ENCODE measurements around the gene NKD2.
A peak's percentile ranks its signal among the peaks of the same experiment; 100 is the strongest.
"Not testable (repeated sequence)": the region's sequence is repeated elsewhere in the genome, so short reads cannot be mapped to it uniquely, and the experiment has no call there.

NKD2 gene

DNA sequence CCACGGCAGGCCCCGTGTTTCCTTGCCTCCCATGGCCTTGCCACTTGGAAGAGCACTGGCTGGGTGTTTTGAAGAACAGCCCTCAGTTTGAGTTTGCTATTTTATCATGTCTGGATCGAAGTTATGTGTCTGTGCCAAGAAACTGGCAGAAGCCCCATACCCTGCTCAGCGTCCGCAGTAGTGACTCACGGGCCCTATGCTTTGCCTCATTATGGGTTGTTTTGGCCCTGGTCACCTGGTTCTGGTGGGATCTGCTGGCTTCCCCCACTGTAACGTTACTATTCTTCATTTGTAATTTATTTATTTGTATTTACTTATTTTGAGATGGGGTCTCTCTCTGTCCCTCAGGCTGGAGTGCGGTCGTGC, 42.3 kb upstream of the NKD2 start:
- Histone ChIP-seq H3K4me3 (IDR thresholded peaks at IDR 0.05; ENCODE audit: insufficient read depth, low read depth, low read length) (no peak overlapping the region), H3K27me3 (ENCODE audit: insufficient read depth, low read depth) (no peaks in the 10 kb centered on the region), H4K20me1 (ENCODE audit: insufficient read depth) (no peaks in the 10 kb centered on the region), H3K4me1 (ENCODE audit: low read depth, poor library complexity, severe bottlenecking) (peaks cover 43% of the 10 kb centered on the region), H3K36me3 (ENCODE audit: insufficient read depth) (no peaks in the 10 kb centered on the region), H3K27ac (peak overlapping the region; percentile 1; the same call in 1 of the 2 replicates), H2AFZ (ENCODE audit: low read depth) (no peak overlapping the region), H3K9ac (no peak overlapping the region), H3K79me2 (ENCODE audit: insufficient read depth, low read depth) (no peaks in the 10 kb centered on the region; the same call in 1 of the 2 replicates), H3K4me2 (no peak overlapping the region)
- TF ChIP-seq, protein P1, sequence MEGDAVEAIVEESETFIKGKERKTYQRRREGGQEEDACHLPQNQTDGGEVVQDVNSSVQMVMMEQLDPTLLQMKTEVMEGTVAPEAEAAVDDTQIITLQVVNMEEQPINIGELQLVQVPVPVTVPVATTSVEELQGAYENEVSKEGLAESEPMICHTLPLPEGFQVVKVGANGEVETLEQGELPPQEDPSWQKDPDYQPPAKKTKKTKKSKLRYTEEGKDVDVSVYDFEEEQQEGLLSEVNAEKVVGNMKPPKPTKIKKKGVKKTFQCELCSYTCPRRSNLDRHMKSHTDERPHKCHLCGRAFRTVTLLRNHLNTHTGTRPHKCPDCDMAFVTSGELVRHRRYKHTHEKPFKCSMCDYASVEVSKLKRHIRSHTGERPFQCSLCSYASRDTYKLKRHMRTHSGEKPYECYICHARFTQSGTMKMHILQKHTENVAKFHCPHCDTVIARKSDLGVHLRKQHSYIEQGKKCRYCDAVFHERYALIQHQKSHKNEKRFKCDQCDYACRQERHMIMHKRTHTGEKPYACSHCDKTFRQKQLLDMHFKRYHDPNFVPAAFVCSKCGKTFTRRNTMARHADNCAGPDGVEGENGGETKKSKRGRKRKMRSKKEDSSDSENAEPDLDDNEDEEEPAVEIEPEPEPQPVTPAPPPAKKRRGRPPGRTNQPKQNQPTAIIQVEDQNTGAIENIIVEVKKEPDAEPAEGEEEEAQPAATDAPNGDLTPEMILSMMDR (conservative IDR thresholded peaks at IDR 0.05; ENCODE audit: low read depth, low read length) = no peak

DNA sequence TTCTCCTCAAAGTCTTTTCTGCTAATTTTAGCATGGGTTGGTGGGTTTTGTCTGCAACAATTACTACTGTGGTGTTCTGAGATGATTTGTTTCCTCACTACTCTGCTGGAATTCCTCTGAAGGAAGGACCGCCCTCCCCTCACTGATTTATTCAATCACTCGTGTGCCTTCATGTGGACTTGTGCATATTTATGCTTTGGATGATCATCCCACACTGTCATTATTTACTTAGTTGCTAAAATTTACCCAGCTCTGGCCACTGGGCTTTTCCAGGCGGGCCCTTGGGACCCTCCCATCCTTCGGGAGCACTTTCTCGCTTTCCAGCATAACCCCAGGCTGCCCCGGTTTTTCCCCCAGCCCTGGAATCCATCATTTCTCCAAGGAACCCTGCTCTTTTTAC, 41.7 kb upstream of the NKD2 start:
- Histone ChIP-seq H3K27me3 (ENCODE audit: insufficient read depth, low read depth) (no peaks in the 10 kb centered on the region), H2AFZ (ENCODE audit: low read depth) (no peak overlapping the region), H4K20me1 (ENCODE audit: insufficient read depth) (no peaks in the 10 kb centered on the region), H3K36me3 (ENCODE audit: insufficient read depth) (no peaks in the 10 kb centered on the region), H3K9ac (no peak overlapping the region), H3K4me3 (IDR thresholded peaks at IDR 0.05; ENCODE audit: insufficient read depth, low read depth, low read length) (no peak overlapping the region), H3K79me2 (ENCODE audit: insufficient read depth, low read depth) (no peaks in the 10 kb centered on the region; the same call in 1 of the 2 replicates), H3K4me1 (ENCODE audit: low read depth, poor library complexity, severe bottlenecking) (peaks cover 37% of the 10 kb centered on the region), H3K27ac (no peak overlapping the region), H3K4me2 (no peak overlapping the region)
- TF ChIP-seq, protein P1 (conservative IDR thresholded peaks at IDR 0.05; ENCODE audit: low read depth, low read length) = no peak

DNA sequence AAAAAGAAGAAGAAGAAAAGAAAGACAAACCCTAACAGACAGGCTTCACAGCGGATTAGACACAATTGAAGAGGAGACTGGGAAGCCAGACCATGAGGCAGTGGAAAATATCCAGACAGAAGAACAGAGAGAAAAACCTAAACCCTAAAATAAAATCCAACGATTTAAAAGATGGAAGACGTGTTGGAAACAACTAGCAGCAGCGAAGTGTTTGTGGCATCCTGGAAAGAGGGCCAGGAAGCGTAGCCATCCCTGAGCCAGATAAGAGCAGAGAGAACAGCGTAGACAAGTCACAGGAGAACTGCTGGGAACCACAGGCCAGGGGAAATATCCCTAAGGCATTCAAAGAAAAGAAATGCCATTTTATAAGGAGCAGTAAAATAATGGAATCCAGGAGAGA, 39.7 kb upstream of the NKD2 start:
- H3K4me3 ChIP-seq (IDR thresholded peaks at IDR 0.05; ENCODE audit: insufficient read depth, low read depth, low read length) = no peak overlapping the region
- peaks cover 19% of the 10 kb centered on the region for H3K4me1 ChIP-seq (ENCODE audit: low read depth, poor library complexity, severe bottlenecking)
- no peaks in the 10 kb centered on the region for H3K36me3 ChIP-seq (ENCODE audit: insufficient read depth)
- no peak overlapping the region for H3K27ac ChIP-seq
- no peak overlapping the region for H2AFZ ChIP-seq (ENCODE audit: low read depth)
- no peak overlapping the region for H3K4me2 ChIP-seq
- TF ChIP-seq, protein P1 (conservative IDR thresholded peaks at IDR 0.05; ENCODE audit: low read depth, low read length) = no peak
- H4K20me1 ChIP-seq (ENCODE audit: insufficient read depth) = no peaks in the 10 kb centered on the region
- H3K9ac ChIP-seq = no peak overlapping the region
- no peaks in the 10 kb centered on the region for H3K27me3 ChIP-seq (ENCODE audit: insufficient read depth, low read depth)
- H3K79me2 ChIP-seq (ENCODE audit: insufficient read depth, low read depth) = no peaks in the 10 kb centered on the region; the same call in 1 of the 2 replicates

DNA sequence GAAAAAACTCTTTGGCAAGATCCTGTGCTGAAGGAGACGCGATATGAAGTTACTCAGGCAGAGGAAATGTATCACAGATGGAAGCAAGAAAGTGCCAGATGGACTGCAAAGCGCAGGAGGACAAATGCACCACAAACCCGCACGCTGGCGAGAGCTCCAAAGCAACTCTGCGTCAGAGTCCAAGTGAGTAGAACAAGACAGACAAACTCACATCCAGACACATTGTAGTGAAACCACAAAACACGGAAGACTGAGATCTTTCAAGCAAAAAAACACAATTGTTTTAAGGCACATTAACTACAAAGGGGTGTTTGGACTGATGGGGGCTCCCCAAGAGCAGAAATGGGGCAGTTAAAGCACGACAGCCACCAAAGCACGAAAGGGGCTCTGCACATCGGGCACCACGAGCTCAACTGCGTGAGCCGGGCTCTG, 39.2 kb upstream of the NKD2 start:
- Histone ChIP-seq H4K20me1 (ENCODE audit: insufficient read depth) (no peaks in the 10 kb centered on the region), H3K36me3 (ENCODE audit: insufficient read depth) (no peaks in the 10 kb centered on the region), H3K4me3 (IDR thresholded peaks at IDR 0.05; ENCODE audit: insufficient read depth, low read depth, low read length) (no peak overlapping the region), H3K79me2 (ENCODE audit: insufficient read depth, low read depth) (no peaks in the 10 kb centered on the region; the same call in 1 of the 2 replicates), H3K4me2 (no peak overlapping the region), H3K27ac (no peak overlapping the region), H3K27me3 (ENCODE audit: insufficient read depth, low read depth) (no peaks in the 10 kb centered on the region), H3K4me1 (ENCODE audit: low read depth, poor library complexity, severe bottlenecking) (peaks cover 19% of the 10 kb centered on the region), H3K9ac (no peak overlapping the region), H2AFZ (ENCODE audit: low read depth) (no peak overlapping the region)
- TF ChIP-seq, protein P1 (conservative IDR thresholded peaks at IDR 0.05; ENCODE audit: low read depth, low read length) = no peak

DNA sequence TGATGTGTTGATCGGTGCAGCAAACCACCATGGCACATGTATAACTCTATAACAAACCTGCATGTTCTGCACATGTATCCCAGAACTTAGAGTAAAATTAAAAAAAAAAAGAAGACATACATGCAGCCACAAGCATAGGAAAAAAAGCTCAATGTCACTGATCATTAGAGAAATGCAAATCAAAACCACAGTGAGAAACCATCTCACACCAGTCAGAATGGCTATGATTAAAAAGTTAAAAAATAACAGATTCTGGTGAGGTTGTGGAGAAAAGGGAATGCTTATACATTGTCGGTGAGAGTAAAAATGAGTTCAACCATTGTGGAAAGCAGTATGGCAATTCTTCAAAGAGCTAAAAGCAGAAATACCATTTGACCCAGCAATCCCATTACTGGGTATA, 36.0 kb upstream of the NKD2 start:
- not testable (repeated sequence) for H3K4me2 ChIP-seq

More for the DNA sequence above, 36.0 kb upstream of the NKD2 start:
- H3K27ac ChIP-seq; H3K36me3 ChIP-seq (ENCODE audit: insufficient read depth); H4K20me1 ChIP-seq (ENCODE audit: insufficient read depth); H3K79me2 ChIP-seq (ENCODE audit: insufficient read depth, low read depth); H3K9ac ChIP-seq; H3K4me3 ChIP-seq (IDR thresholded peaks at IDR 0.05; ENCODE audit: insufficient read depth, low read depth, low read length); H2AFZ ChIP-seq (ENCODE audit: low read depth); H3K4me1 ChIP-seq (ENCODE audit: low read depth, poor library complexity, severe bottlenecking); H3K27me3 ChIP-seq (ENCODE audit: insufficient read depth, low read depth): not testable (repeated sequence)

Measured in KMS-11 (cell line).